Neural crest cell (in vitro differentiated cells): Measurements from ENCODE around the gene POR. TPM values are rescaled to one million over a fixed set of nuclear protein-coding genes. Genes with fewer than 3 reads are reported as not detected.
"Not testable (repeated sequence)": the region's sequence is repeated elsewhere in the genome, so short reads cannot be mapped to it uniquely, and the experiment has no call there.

ENCODE experiments used
- DNase-seq: peaks from one replicate; pipeline ENCODE4 v3.0.0; 2021; ENCODE audit warnings: low read depth, mixed read lengths, low spot score
- H3K27ac Mint-ChIP-seq: one replicate; pipeline ENCODE4 v1.8.0; 2021; ENCODE audit warnings: mild to moderate bottlenecking, mixed read lengths; ENCODE audit not compliant: unreplicated experiment
- H3K27me3 Mint-ChIP-seq: 2 replicates; pipeline ENCODE4 v1.8.0; 2021; ENCODE audit warnings: low read depth, mild to moderate bottlenecking, mixed read lengths
- H3K36me3 Mint-ChIP-seq: 2 replicates; pipeline ENCODE4 v1.8.0; 2021; ENCODE audit warnings: low read depth, mild to moderate bottlenecking, mixed read lengths
- H3K4me1 Mint-ChIP-seq: 2 replicates; pipeline ENCODE4 v1.8.0; 2021; ENCODE audit warnings: mixed read lengths
- H3K4me3 Mint-ChIP-seq: one replicate; pipeline ENCODE4 v1.8.0; 2021; ENCODE audit warnings: mild to moderate bottlenecking, mixed read lengths
- H3K9me3 Mint-ChIP-seq: 2 replicates; pipeline ENCODE4 v1.8.0; 2021; ENCODE audit warnings: mixed read lengths
- total RNA-seq: library from RNA; stranded (reverse); gene quantifications from 2 replicates; pipeline ENCODE4 v1.2.1, GENCODE V29; 2021
- TF ChIP-seq, protein P1 (sequence below): fragments of 200-600 bp; sonication (generic); conservative IDR thresholded peaks from 2 replicates; pipeline ENCODE4 v1.5.0; 2021; ENCODE audit warnings: antibody characterized with exemption, mild to moderate bottlenecking

The POR gene
- total RNA-seq, 1 donor from 2014 or later, result 126 TPM

DNA sequence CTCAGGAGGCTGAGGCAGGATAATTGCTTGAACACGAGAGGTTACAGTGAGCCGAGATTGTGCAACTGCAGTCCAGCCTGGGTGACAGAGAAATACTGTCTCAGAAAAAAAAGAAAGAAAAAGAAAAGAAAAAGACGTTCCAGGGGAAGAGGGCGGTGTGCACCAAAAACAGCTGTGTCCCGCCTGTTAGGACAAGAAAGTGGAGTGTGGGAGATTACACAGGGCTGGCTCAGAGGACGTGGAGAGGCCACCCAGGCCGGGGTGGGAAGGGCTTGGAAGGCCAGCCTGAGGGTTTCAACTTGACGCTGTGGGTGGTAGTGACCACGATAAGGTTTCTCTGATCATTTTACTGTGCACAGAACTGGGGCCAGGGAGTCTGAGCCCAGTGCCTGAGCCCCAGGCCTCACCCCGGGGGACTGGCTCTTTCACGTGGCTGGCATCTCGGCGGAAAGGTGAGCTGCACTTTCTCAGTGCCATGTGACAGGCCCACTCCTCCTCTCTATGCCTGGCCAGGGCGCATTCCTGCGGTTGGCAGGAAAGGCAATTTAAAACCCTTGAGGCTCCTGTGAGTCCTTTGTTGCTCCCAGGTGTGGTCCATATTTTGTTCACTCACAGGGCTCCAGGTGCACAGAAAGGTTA lies 22.2 kb upstream of the POR start:
- peak overlapping the region; percentile 12 for H3K4me3 Mint-ChIP-seq
- H3K27ac Mint-ChIP-seq, result no peak overlapping the region
- H3K36me3 Mint-ChIP-seq, result peaks cover 5% of the 10 kb centered on the region
- H3K4me1 Mint-ChIP-seq, result peaks cover 12% of the 10 kb centered on the region
- TF ChIP-seq, protein P1, sequence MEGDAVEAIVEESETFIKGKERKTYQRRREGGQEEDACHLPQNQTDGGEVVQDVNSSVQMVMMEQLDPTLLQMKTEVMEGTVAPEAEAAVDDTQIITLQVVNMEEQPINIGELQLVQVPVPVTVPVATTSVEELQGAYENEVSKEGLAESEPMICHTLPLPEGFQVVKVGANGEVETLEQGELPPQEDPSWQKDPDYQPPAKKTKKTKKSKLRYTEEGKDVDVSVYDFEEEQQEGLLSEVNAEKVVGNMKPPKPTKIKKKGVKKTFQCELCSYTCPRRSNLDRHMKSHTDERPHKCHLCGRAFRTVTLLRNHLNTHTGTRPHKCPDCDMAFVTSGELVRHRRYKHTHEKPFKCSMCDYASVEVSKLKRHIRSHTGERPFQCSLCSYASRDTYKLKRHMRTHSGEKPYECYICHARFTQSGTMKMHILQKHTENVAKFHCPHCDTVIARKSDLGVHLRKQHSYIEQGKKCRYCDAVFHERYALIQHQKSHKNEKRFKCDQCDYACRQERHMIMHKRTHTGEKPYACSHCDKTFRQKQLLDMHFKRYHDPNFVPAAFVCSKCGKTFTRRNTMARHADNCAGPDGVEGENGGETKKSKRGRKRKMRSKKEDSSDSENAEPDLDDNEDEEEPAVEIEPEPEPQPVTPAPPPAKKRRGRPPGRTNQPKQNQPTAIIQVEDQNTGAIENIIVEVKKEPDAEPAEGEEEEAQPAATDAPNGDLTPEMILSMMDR, result no peak
- DNase-seq, result no peak
- H3K9me3 Mint-ChIP-seq, result no peaks in the 10 kb centered on the region
- H3K27me3 Mint-ChIP-seq, result no peaks in the 10 kb centered on the region

DNA sequence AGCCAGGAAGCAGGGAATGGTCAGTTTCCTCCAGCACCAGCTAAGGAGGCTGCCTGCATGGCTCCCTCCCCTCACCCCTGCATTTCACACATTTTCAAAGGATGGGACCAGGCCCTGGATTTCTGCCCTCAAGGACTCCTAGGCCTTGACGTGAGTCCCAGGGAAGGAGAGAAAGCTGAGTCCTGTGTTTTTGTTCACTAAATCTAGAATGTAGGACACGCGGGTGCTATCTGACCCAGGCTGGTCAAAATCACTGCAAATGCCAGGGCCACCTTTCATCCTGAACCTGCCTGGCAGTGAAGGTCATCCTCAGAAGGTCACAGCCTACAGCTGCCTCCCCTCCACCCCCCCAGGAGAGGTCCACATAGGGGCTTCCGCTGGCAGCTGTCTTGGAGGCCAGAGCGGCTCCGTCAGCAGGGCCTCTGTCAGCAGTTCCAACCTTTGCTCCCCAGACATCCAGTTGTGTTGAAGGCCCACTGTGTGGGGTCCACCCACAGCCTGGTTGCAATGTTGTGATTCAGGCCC lies 18.1 kb upstream of the POR start:
- H3K9me3 Mint-ChIP-seq, result no peaks in the 10 kb centered on the region
- TF ChIP-seq, protein P1, result no peak
- peaks cover 4% of the 10 kb centered on the region for H3K4me1 Mint-ChIP-seq
- H3K4me3 Mint-ChIP-seq, result no peak overlapping the region
- no peaks in the 10 kb centered on the region for H3K36me3 Mint-ChIP-seq
- no peak overlapping the region for H3K27ac Mint-ChIP-seq
- DNase-seq, result no peak
- H3K27me3 Mint-ChIP-seq, result no peaks in the 10 kb centered on the region

DNA sequence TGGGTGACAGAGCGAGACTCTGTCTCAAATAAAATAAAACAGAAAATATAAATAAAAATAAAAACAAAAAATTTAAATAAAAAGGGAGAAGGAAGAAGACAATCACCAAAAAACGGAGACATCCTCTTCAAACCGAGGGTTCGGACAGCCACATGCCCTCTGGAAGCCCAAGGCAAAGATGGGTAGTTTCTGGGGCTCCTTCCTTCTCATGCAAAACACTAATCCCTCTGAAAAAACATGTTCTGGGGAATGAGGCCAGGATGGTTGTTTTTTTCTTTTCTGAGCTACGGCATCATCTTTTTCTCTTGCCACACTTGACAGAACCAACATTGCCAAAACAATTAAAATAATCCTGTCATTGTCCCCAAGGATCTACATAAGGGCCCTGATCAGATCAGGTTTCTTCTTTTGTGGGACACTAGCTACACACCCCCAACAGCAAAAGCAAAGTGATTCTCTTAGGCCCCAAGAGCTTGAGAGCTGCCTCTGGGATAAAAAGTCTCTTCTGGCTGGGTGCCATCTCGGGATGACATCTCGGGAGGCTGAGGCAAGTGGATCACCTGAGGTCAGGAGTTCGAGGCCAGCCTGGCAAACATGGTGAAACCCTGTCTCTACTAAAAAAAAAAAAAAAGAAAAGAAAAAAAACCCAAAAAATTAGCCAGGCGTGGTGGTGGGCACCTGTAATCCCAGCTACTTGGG lies 14.2 kb upstream of the POR start:
- no peak for DNase-seq

DNA sequence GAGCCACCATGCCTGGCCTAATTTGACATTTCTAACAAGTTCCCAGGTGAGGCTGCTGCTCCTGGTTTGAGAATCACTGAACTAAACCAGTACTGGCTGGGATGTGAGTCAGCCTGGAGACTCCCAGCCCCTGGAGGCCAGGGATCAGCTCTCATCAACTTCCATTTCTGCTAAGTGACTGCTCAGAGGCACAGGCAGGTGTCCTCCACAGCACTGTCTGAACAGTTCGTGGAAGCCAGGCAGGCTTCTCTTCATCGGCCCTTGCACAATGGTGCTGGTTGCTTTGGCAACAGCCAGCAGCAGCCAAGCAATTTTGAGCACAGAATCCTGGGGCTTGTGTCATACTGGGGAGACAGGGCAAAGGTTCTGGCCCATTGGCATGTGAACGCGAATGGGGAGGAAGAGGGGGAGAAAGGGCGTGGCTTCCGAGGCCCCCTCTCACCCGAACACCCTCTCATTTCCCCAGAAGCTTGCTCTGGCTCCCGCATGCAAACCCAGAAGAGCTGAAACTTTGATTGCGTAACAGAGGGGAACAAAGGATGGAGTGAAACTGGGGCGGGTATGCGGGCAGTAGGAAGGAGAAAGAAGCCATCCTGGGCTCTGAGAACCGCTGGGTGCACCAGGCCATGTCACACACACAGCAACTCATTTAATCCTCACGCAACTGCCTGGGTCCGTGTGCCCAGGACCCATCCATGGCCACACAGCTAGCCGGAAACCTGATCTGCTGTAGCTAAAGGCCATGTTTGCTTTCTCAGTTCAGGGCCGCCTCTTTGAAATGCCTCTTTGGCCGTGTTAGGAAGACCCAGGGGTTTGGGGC lies 9.0 kb upstream of the POR start:
- peak overlapping the region; percentile 81 for H3K4me3 Mint-ChIP-seq
- peak; percentile 41 for DNase-seq
- H3K27ac Mint-ChIP-seq, result peak overlapping the region; percentile 97
- no peaks in the 10 kb centered on the region for H3K9me3 Mint-ChIP-seq
- TF ChIP-seq, protein P1, result no peak
- no peaks in the 10 kb centered on the region for H3K36me3 Mint-ChIP-seq
- H3K27me3 Mint-ChIP-seq, result no peaks in the 10 kb centered on the region
- peaks cover 12% of the 10 kb centered on the region for H3K4me1 Mint-ChIP-seq

More for the DNA sequence above, 14.2 kb upstream of the POR start:
- TF ChIP-seq, protein P1, result no peak
- H3K27ac Mint-ChIP-seq, result no peak overlapping the region
- H3K36me3 Mint-ChIP-seq, result no peaks in the 10 kb centered on the region
- no peaks in the 10 kb centered on the region for H3K9me3 Mint-ChIP-seq
- no peak overlapping the region for H3K4me3 Mint-ChIP-seq
- peaks cover 4% of the 10 kb centered on the region for H3K4me1 Mint-ChIP-seq
- no peaks in the 10 kb centered on the region for H3K27me3 Mint-ChIP-seq

DNA sequence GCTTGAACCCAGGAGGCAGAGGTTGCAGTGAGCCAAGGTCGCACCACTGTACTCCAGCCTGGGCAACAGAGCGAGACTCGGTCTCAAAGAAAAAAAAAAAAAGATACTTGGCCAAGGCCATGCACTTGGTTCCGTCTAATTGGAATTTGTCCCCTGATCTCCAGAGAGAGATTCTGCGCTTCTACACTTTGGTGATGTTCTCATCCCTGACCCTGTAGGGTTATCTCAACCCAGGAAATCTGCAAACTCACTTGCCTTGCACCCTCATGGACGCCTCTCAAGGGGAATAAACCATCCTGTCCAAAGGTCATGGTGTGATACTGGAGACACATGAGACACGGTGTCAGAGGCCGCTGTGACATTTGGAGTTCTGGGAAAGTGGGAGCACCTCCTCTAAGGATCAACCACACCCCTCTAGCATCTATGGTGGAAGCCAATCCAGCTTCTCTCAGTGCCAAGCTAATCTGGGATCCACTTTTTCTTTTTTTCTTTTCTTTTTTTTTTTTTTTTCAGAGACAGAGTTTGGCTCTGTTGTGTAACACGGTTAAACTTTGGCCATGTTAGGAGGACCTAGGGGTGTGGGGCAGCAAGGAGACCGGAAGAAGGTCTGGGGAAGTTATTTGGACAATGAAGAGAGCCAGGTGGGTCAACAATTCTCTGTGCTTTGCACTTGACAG lies 7.8 kb upstream of the POR start:
- H3K9me3 Mint-ChIP-seq, result no peaks in the 10 kb centered on the region
- no peaks in the 10 kb centered on the region for H3K36me3 Mint-ChIP-seq
- no peak for DNase-seq
- no peak overlapping the region for H3K4me3 Mint-ChIP-seq
- TF ChIP-seq, protein P1, result no peak
- no peak overlapping the region for H3K27ac Mint-ChIP-seq
- peaks cover 12% of the 10 kb centered on the region for H3K4me1 Mint-ChIP-seq
- H3K27me3 Mint-ChIP-seq, result no peaks in the 10 kb centered on the region

DNA sequence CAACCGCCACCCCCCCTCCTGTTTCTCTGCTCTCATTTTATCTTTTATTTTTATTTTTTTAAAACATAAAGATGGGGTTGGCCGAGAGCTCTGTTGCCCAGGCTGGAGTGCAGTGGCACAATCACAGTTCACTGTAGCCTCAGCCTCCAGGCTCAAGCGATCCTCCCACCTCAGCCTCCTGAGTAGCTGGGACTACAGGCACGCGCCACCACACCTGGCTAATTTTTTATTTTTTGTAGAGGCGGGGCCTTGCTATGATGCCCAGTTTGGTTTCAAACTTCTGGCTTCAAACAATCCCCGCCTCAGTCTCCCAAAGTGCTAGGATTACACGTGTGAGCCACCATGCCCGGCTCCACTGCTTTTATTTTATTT lies 7.3 kb upstream of the POR start:
- peaks cover 12% of the 10 kb centered on the region for H3K4me1 Mint-ChIP-seq
- H3K9me3 Mint-ChIP-seq, DNase-seq, H3K27me3 Mint-ChIP-seq, H3K27ac Mint-ChIP-seq, H3K36me3 Mint-ChIP-seq, H3K4me3 Mint-ChIP-seq: not testable (repeated sequence)
